Measurements from ENCODE around the gene PKNOX2. TPM values are rescaled to one million over a fixed set of nuclear protein-coding genes. Genes with fewer than 3 reads are reported as not detected.

PKNOX2 gene
- total RNA-seq, 4 donors from 2014 or later: 1.5 to 8.2 (median 3.6) TPM

DNA sequence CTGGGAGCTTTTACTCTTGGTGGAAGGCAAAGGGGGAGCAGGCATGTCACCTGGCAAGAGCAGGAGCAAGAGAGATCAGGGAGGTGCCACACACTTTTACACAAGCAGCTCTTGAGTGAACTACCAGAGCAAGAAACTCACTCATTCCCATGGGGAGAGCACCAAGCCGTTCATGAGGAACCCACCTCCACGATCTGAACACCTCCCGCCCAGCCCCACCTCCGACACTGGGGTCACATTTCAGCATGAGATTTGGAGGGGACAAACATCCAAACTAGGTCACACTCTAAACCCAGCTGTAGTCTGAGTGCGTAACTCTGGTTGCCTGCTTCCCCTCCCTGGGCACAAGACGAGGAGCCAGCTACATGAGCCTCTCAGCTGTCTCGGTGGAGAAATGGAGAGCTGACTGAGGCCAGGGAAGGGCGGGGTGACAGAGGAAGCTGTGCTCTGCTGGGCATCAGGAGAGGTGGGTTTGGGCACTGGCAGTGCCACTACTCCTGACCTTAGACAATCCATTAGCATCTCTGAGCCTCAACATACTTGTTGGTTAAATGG, 134.6 kb downstream of the PKNOX2 start:
- H3K4me1 ChIP-seq: no peaks in the 10 kb centered on the region
- H3K4me3 ChIP-seq: no peak overlapping the region
- 85% methylated on average over 8 of the region's 8 CpGs for WGBS
- TF ChIP-seq, protein P1, sequence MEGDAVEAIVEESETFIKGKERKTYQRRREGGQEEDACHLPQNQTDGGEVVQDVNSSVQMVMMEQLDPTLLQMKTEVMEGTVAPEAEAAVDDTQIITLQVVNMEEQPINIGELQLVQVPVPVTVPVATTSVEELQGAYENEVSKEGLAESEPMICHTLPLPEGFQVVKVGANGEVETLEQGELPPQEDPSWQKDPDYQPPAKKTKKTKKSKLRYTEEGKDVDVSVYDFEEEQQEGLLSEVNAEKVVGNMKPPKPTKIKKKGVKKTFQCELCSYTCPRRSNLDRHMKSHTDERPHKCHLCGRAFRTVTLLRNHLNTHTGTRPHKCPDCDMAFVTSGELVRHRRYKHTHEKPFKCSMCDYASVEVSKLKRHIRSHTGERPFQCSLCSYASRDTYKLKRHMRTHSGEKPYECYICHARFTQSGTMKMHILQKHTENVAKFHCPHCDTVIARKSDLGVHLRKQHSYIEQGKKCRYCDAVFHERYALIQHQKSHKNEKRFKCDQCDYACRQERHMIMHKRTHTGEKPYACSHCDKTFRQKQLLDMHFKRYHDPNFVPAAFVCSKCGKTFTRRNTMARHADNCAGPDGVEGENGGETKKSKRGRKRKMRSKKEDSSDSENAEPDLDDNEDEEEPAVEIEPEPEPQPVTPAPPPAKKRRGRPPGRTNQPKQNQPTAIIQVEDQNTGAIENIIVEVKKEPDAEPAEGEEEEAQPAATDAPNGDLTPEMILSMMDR (IDR thresholded peaks at IDR 0.05): no peak
- H3K36me3 ChIP-seq: no peaks in the 10 kb centered on the region
- H3K27me3 ChIP-seq: no peaks in the 10 kb centered on the region
- H3K9me3 ChIP-seq: no peaks in the 10 kb centered on the region
- no peak overlapping the region for H3K27ac ChIP-seq
- no peak for DNase-seq (ENCODE audit: low spot score in 2 of 2)

GRCh38 chr11:125299821-125300220, 135.3 kb downstream of the PKNOX2 start:
- 89% methylated on average over 9 of the region's 9 CpGs for WGBS

DNA sequence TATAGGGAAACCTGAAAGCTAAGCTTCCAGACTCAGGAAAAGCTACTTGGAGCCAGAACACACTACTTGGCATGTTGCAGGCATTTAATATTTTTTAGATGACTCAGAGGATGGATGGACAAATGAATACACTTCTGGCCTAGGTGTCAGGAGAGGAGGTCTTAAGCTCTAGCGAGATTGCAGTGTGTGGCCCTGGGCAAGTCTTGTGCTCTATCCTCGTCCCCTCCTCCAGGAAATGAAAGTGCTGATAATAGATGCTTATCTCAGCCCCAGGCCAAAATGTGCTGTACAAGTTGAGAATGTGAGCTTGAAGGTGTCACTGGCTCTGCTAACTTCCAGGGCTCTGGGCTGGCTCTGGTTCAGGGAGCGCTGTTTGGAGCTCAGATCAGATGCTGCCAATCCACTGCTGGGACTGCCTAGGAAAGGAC, 136.3 kb downstream of the PKNOX2 start:
- WGBS: 25% methylated on average over 2 of the region's 3 CpGs
- H3K27ac ChIP-seq: no peak overlapping the region
- no peak for TF ChIP-seq POLR2AphosphoS5 (IDR thresholded peaks at IDR 0.05)
- no peak for TF ChIP-seq EP300 (IDR thresholded peaks at IDR 0.05)
- TF ChIP-seq, protein P1 (IDR thresholded peaks at IDR 0.05): no peak
- no peak for TF ChIP-seq POLR2A (IDR thresholded peaks at IDR 0.05)
- H3K9me3 ChIP-seq: no peaks in the 10 kb centered on the region
- H3K36me3 ChIP-seq: no peaks in the 10 kb centered on the region
- no peaks in the 10 kb centered on the region for H3K4me1 ChIP-seq
- no peaks in the 10 kb centered on the region for H3K27me3 ChIP-seq
- no peak overlapping the region for H3K4me3 ChIP-seq
- DNase-seq (ENCODE audit: low spot score in 2 of 2): no peak

More at GRCh38 chr11:125299821-125300220, 135.3 kb downstream of the PKNOX2 start:
- Histone ChIP-seq H3K4me3 (no peak overlapping the region), H3K27ac (no peak overlapping the region), H3K27me3 (no peaks in the 10 kb centered on the region), H3K9me3 (no peaks in the 10 kb centered on the region), H3K36me3 (no peaks in the 10 kb centered on the region), H3K4me1 (no peaks in the 10 kb centered on the region)
- DNase-seq (ENCODE audit: low spot score in 2 of 2): no peak
- TF ChIP-seq EP300 (IDR thresholded peaks at IDR 0.05) (no peak), POLR2A (IDR thresholded peaks at IDR 0.05) (no peak), POLR2AphosphoS5 (IDR thresholded peaks at IDR 0.05) (no peak)
- TF ChIP-seq, protein P1 (IDR thresholded peaks at IDR 0.05): no peak

GRCh38 chr11:125301346-125301745, 136.8 kb downstream of the PKNOX2 start:
- H3K36me3 ChIP-seq: no peaks in the 10 kb centered on the region
- H3K4me3 ChIP-seq: no peak overlapping the region
- 42% methylated on average over 3 of the region's 3 CpGs for WGBS
- no peak for DNase-seq (ENCODE audit: low spot score in 2 of 2)
- no peak overlapping the region for H3K27ac ChIP-seq
- no peaks in the 10 kb centered on the region for H3K27me3 ChIP-seq
- no peaks in the 10 kb centered on the region for H3K4me1 ChIP-seq
- no peaks in the 10 kb centered on the region for H3K9me3 ChIP-seq
- TF ChIP-seq POLR2A (IDR thresholded peaks at IDR 0.05) (no peak), EP300 (IDR thresholded peaks at IDR 0.05) (no peak)
- TF ChIP-seq, protein P1 (IDR thresholded peaks at IDR 0.05): no peak

- no peaks in the 10 kb centered on the region for H3K36me3 ChIP-seq
- no peaks in the 10 kb centered on the region for H3K27me3 ChIP-seq
- H3K27ac ChIP-seq: no peak overlapping the region
- no peaks in the 10 kb centered on the region for H3K4me1 ChIP-seq
- no peak for TF ChIP-seq POLR2AphosphoS5 (IDR thresholded peaks at IDR 0.05)
- no peak overlapping the region for H3K4me3 ChIP-seq
- peak in 1 of 2 donors; percentile 45 for DNase-seq (ENCODE audit: low spot score in 2 of 2)
- 88% methylated on average over 5 of the region's 5 CpGs for WGBS
- no peaks in the 10 kb centered on the region for H3K9me3 ChIP-seq
Measured at GRCh38 chr11:125303186-125303585, 138.6 kb downstream of the PKNOX2 start.

DNA sequence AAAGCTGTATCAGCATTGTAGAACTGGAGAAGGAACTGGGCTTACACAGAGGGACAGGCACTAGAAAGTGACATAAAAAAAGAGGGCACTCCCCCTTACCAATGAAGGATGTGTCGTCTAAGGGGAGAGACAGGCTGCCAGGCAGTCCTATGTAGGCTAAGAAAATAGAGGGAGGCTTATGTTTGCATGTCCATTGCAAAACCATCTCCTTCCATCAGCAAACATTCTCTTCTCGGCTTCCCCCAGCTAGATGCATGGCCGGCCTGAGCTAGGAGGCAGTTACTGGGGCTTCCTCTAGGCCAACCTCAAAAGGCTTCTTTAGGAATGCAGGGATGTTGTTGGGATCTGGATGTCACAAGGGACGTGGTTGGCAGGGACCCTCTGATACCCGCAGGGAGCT, 139.1 kb downstream of the PKNOX2 start:
- H3K27me3 ChIP-seq: no peaks in the 10 kb centered on the region
- H3K4me1 ChIP-seq: no peaks in the 10 kb centered on the region
- DNase-seq (ENCODE audit: low spot score in 2 of 2): no peak
- H3K27ac ChIP-seq: no peak overlapping the region
- TF ChIP-seq, protein P1 (IDR thresholded peaks at IDR 0.05): no peak
- no peak for TF ChIP-seq POLR2AphosphoS5 (IDR thresholded peaks at IDR 0.05)
- no peaks in the 10 kb centered on the region for H3K36me3 ChIP-seq
- 68% methylated on average over 5 of the region's 5 CpGs for WGBS
- H3K4me3 ChIP-seq: no peak overlapping the region
- no peaks in the 10 kb centered on the region for H3K9me3 ChIP-seq

Data from suprapubic skin (tissue), 4 donors.